NCI-H2196 treated with DMSO at 0.1 percent for 48 hours (cell line): ENCODE measurements around the gene SLC5A5.

Experiments used
- DNase-seq: peaks from one replicate; lab custom pipeline; 2025; ENCODE audit not compliant: unreplicated experiment; lab: John Stamatoyannopoulos, UW

Gene SLC5A5

DNA sequence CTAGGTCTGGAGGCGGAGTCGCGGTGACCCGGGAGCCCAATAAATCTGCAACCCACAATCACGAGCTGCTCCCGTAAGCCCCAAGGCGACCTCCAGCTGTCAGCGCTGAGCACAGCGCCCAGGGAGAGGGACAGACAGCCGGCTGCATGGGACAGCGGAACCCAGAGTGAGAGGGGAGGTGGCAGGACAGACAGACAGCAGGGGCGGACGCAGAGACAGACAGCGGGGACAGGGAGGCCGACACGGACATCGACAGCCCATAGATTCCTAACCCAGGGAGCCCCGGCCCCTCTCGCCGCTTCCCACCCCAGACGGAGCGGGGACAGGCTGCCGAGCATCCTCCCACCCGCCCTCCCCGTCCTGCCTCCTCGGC, at the start of gene SLC5A5:
TSS of gene SLC5A5 (plus strand) at position 68 of the 373 bp plus-strand sequence. CDS start 375 bp downstream, outside the sequence.
- no peak for DNase-seq

GRCh38 chr19:17824339-17824738, 47.4 kb upstream of the SLC5A5 start:
- no peak for DNase-seq

DNA sequence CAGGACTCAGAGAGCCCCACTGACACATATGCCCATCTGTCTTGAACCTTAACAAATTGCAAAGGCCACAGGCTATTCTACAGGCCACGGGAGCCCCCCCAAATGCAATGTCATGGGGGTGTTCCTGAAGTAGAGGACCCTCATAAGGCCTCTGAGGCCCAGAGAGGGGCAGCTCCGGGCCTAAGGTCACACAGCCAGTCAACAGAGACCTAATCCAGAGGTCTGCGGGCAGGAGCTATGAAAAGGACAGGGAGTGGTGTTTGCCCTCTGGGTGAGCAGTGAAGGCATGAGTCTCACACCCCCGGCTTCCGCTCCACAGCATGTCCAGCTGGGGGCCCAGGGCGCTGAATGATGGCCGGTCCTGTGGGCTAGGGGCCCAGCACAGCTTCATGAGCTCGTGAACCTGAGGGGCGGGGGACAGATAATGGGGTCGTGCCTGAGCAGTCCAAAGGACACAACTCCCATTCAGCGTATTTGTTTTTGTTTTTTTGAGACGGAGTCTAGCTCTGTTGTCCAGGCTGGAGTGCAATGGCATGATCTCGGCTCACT, 45.2 kb upstream of the SLC5A5 start:
- DNase-seq = no peak

- DNase-seq = peak; percentile 82
These were observed 41.7 kb upstream of the SLC5A5 start for GRCh38 chr19:17829855-17830566.

GRCh38 chr19:17830567-17831418, 41.0 kb upstream of the SLC5A5 start:
- DNase-seq = peak; percentile 95

GRCh38 chr19:17831419-17831888, 40.3 kb upstream of the SLC5A5 start:
- no peak for DNase-seq

GRCh38 chr19:17832443-17833208, 39.1 kb upstream of the SLC5A5 start:
- DNase-seq = no peak

DNA sequence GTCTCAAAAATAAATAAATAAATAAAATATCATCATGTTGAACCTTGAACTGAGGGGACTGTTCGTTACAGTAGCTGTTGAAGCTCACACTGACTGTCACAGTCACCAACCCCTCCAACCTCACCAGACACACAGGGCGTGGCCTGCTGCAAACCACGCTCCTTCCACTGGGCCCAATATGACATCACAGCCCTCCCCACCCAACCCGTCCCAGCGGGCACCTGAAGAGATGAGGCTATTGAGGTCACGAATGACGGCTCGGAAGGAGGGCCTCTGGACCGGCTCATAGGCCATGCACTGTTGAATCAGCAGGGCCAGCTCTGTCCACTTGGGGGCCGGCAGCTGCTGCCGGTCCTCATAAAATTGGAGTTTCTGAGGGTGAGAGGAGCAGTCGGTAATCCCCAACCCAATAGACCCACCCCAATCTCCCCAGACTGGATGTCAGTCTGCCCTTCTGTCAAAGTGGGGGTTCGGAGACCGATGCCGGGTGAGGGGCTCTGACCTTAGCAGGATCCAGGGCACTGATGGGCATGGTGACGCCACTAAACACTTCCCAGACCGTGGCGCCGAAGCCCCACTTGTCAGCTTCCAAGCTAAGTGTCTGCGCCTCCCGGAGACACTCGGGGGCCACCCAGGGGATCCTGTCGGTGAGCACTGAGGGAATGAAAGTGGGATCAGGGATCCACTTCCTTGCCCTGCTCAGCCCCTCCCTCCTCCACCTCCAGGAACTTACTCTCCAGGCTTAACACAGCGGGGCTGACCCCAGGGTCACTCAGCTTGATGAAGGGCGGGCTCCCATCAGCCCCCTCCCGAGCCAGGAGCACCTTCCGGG, 37.2 kb upstream of the SLC5A5 start:
- no peak for DNase-seq

GRCh38 chr19:17835182-17836006, 36.4 kb upstream of the SLC5A5 start:
- no peak for DNase-seq

DNA sequence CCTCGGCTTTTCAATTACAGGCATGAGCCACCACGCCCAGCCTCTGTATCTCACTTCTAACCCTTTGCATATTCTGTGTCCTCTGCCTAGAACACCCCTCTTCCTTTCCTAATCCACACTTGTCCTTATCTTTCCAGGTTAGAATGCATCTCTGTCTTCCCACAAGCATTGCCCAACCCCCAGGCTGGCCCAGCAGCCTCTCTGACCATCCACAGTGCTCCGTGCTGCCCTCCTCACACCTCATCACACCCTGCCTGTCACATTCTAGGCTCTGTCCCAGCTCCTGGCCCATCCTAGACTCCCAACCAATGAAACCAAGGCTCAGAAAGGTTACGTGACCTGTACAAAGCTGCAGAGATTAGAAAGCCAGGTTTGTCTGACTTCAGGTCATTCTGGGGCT, 35.2 kb upstream of the SLC5A5 start:
- no peak for DNase-seq

DNA sequence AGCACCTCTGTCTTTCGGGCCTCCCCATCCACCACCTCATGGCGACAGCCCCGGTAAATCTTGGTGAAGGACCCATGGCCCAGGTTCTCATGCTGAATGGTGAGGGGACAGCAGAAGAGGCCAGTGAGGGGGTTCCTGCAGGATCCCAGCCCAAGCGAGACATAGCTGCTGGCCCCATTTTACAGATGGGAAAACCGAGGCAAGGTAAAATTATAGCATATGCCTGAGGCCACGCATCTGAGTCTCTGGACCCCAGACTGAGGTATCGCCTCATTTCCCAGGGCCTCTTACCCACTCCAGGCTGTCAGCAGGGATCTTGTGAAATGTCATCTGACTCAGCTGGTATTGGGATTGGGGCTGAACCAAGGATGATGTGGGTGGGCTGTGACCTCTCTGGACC, 33.8 kb upstream of the SLC5A5 start:
- no peak for DNase-seq

GRCh38 chr19:17840019-17840418, 31.7 kb upstream of the SLC5A5 start:
- DNase-seq = no peak

DNA sequence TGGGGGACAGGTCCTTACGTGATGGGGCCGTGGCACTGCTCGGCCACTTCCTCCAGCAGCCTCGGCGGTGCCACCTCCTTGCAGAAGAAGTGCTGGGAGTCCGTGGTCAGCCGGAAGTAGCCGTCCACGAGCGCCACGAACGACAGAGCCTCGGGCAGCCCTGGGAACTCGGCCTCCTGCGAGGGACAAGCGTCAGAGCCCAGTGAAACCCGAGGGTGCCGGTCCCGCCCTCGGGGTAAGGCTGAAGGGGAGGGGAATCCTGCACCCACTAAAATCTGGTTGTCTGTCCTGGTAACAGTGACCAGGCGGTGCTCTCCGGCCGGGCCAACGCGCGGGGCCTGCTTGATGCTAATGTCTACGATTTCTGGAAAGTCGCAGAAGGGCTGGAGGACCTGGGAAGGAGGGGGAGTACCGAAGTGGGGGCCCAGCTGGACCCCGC, 30.4 kb upstream of the SLC5A5 start:
- DNase-seq = no peak

DNA sequence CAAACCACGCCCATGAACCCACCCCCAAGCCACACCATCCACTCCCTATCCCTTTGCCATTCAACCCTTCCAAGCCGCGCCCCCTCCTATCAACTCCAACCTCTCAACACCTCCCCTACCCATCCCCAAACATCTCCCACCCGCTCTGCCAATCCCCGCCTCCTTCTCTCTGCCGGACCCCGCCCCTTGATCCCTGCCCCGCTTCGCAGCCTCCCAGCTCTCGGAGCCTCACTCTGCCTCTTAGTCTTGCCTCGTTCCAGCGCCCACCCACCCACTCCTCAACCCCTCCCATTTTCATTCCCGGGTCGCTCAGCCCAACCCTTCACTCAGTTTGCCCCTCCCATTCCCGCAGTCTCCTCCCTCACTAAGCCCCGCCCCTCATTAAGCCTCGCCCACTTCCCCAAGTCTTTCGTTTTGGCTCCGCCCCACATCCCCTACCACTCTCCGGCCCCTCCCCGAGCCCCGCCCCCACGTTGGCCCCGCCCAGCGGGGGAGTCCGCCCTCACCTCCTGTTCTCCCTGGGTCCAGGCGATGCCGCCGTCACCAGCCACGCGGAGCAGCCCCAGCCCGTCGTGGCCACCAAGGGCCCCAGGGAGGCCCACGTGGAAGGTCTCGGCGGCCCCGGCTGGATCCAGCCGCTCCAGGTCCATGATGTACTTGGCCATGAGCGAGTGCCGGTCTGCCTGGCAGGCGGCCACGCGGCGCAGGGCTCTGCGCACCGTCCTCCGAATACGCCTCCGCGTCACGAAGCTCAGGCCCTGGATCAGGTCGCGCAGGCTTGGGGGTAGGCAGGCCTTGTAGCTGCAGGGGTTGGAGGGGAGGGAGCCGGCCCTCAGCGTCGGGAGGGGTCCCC, 29.7 kb upstream of the SLC5A5 start:
- DNase-seq = peak; percentile 92

DNA sequence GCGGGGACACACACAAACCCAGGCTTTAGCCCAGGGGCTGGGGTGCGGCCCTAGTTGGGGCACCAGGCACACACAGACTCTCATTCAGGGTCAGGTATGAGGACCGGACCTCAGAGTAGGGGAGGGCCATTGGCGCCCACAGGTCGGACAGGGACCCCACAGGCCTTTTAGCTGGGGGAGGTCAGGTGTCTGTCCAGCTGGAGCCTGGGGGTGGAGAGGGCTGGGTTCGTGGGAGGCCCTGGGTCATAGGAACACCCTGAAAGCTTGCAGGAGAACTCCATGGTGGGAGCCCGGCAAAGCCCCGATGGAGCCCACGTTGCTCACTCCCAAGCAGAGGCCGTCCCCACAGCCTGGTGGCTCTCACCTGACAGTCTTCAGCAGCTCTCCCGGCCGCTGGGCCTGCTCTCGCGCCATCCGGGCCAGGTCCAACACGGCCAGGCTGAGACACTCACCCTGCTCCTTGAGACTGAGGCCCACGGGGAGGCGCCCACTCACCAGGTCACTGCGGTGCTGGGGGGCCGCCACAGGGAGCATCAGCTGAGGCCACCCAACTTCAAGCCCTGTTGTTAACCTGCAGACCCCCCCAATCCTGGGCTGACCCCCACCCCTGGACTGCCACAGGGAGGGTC, 29.0 kb upstream of the SLC5A5 start:
- DNase-seq = no peak

GRCh38 chr19:17843292-17843827, 28.4 kb upstream of the SLC5A5 start:
- DNase-seq = no peak

DNA sequence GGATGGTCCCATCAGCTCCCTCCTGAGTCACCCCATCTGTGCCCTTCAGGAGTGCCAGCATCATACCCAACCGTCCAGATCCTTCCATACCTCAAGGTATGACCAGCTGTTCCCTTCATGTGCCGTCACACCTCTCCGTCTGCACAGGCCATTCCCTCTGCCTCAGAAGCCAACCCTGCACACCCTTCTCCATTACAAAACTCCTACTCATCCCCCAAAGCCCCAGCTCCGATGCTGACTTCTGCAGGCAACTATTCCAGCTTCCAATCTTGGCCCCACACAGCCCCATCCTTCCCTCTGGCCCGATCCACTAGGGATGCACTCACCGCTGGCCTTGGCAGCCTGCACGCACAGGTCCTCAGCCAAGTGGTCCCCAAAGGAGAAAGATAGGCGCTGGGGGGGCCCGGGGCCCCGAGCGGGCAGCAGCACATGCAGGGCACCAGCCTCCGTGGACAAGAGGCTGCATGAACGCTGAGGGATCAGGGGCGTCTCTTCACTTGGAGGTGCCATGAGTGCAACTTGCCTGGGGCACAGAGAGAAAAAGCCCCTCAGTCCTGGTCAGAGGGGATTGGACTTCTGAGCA, 27.7 kb upstream of the SLC5A5 start:
- no peak for DNase-seq
